ENCODE measurements around the gene CHRNA4.

DNA sequence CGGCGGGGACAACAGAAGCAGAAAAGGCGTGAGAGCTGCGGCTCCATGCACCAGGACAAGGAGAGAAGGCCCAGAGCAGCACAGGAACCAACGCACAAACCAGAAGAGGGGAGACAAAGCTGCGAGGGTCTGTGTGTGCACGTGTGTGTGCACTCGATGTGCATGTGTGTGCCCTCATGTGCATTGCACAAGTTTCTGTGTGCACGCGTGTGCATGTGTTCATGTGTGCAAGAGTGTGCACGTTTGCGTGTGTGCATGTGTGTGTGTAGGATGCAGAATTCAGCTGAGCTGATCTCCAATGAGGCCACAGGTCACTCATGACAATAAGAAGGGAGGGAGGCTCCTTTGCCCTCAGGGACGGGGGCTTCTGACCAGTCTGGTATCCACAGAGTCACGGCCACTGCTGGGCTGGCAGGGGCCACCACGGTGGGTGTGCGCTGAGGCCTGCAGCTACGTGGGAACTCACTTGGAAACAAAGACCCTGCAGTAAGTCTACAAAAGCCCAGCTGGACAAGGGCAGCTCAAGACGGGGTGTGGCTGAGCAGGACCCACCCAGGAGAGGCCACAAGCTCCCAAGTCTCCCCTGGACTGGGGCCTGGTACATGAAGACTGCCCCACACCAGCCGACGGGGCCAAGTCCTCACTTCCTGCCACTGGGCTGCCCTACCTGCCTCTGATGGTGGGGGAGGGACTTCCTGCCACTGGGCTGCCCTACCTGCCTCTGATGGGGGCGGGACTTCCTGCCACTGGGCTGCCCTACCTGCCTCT, 48.1 kb upstream of the CHRNA4 start:
- TF ChIP-seq, protein P1, sequence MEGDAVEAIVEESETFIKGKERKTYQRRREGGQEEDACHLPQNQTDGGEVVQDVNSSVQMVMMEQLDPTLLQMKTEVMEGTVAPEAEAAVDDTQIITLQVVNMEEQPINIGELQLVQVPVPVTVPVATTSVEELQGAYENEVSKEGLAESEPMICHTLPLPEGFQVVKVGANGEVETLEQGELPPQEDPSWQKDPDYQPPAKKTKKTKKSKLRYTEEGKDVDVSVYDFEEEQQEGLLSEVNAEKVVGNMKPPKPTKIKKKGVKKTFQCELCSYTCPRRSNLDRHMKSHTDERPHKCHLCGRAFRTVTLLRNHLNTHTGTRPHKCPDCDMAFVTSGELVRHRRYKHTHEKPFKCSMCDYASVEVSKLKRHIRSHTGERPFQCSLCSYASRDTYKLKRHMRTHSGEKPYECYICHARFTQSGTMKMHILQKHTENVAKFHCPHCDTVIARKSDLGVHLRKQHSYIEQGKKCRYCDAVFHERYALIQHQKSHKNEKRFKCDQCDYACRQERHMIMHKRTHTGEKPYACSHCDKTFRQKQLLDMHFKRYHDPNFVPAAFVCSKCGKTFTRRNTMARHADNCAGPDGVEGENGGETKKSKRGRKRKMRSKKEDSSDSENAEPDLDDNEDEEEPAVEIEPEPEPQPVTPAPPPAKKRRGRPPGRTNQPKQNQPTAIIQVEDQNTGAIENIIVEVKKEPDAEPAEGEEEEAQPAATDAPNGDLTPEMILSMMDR (IDR thresholded peaks at IDR 0.05) = no peak
- no peak for TF ChIP-seq POLR2A (IDR thresholded peaks at IDR 0.05)
